HG03342 (cell line): ENCODE data around the gene NKX1-1.
"Not testable (repeated sequence)": the region's sequence is repeated elsewhere in the genome, so short reads cannot be mapped to it uniquely, and the experiment has no call there.

ENCODE experiments used
- ATAC-seq: cut with Tn5 transposase; IDR thresholded peaks from one replicate; pipeline ENCODE4 v1.9.1; 2021; ENCODE audit warnings: mild to moderate bottlenecking, moderate library complexity; ENCODE audit not compliant: unreplicated experiment

Gene NKX1-1

DNA sequence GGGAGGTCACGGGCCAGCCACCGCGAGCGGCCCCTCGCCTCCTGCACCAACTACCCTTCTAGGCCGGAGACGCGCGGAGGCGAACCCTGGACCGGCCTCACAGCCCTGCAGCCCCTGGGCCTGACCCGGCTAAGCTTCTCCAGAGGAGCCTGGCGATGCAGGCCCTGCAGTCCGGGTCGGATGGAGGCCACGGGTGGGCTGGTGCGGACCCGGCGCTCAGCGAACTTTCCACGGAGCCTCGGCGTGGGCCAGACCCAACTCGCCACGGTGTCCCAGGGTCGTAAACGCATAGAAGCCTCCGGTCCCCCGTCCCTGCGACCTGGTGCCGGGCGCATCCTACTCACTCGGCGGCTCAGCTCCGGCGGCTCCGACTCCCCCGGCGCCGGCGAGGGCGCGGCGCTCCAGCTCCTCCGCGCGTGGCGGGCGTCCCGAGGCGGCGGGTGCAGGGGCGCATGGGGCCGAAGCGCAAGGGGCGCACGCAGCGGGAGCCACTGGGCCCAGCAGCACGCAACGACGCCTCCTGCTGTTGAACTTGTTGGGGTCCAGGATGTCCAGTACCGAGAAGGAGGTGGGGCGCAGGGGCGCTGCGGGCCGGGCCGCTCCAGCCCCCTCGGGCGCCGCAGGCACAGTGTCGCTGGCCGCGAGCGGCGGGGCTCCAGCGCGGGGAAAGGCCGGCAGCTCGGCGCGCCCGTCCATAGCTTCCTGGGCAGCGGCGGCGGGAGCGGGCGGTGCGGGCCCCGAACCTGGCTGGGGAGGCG, 427 bp downstream of the NKX1-1 start:
- no peak for ATAC-seq

- ATAC-seq = no peak
These were observed 997 bp downstream of the NKX1-1 start for GRCh38 chr4:1405254-1405635.

DNA sequence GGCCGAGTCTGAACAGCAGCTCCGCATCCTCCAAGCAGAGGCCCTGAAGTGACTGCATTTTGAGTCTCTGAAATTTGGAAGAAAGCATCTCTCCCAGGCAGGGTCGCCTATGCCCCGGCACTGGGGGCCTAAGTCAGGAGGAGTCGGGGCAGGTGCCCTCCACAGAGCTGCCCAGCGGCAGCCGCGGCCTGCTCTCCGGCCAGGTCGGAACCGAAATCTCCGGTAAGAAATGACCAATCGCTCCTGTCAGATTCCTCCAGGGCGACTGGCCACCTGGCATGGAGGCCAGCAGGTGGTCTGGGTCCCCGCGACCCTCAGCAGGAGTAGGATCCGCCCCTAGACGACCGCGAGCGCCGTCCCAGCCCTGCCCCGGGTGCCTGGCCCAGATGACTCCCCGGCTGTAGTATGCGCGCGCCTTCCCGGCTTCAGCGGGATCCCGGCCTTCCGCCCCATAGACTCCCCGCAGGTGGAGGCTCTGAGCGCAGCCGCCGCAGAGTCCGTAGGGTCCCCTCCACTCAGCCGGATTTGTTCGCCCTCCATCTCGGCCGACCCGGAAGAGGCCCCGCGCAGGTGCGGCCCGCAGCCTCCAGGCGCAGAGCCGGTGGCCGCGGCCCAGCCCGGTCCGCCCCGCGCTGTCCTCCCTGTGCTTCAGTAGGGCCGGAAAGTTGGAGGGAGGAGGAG, 1.5 kb downstream of the NKX1-1 start:
- no peak for ATAC-seq

DNA sequence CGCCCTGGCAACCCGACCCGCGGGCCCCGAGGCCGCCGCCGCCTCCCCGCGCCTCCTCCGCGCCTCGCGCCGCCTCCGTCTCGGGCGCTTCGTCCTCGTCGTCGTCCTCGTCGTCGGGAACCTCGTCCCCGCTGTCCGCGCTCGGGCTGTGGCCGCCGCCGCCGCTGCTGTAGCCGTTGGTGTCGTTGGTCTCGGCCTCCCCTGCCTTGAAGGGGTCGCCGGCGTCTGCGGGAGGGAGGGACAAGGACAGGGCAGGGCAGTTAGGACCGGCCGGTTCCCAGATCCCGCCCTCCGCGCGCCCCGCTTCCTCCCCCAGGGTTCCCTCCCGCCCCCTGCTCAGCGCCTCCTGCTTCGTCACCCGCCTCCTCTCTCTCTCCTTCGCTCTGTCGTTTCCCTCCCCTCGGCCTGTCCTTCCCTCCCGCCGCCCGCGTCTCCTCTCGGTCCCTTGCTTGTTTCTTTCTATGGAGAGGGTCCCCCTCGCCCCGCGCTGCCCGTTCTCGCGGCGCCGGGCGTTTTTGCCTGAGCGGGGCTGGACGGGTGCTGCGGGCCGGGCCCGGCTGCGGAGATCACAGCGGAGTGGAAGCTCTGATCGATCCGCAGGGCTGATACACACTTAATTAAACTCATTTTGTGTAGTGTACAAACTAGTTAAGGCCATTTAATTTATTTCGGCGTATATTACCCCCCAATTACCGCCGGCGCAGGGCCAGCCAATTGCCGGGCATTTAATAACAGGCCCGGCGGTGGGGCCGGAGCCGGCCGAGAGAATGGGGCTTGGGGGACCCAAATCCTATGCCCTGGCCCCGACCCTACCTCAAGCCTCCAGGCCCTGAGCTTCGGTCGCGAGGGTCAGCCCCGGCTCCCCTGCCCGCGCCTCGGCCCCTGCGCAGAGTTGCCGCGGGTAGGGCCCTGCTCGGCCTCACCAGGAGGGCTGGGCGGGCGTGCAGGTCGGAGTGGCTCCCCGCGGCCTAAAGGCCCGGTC, 2.4 kb downstream of the NKX1-1 start:
- ATAC-seq = no peak

GRCh38 chr4:1403177-1403583, 3.1 kb downstream of the NKX1-1 start:
- no peak for ATAC-seq

GRCh38 chr4:1402516-1403091, 3.6 kb downstream of the NKX1-1 start:
- ATAC-seq = no peak

DNA sequence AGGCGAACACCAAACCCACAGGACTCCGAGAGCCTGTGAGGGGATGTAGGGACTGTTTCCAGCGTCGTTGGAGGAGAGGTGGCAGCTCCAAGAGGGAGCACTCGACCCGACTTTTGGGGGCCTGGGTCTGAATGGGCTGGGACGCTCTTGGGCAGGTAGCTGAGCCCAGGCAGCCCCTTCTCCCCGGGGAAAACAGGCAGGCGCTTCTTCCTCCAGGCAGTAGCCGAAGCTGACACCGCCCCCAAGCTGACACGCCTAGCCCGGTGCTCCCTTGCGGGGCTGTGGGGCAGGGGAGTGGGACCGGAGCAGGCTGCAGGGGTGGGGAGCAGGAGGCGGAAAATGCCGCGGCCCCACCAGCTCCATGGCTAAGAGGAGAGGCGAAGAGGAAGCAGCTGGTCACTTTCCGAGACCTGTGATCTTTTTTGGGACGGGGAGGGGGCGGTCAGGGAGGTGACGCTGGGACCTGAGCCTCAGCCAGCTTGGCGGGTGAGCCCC, 4.2 kb downstream of the NKX1-1 start:
- no peak for ATAC-seq

- no peak for ATAC-seq
These were observed 4.7 kb downstream of the NKX1-1 start for GRCh38 chr4:1401409-1402020.

- no peak for ATAC-seq
These were observed 5.3 kb downstream of the NKX1-1 start for GRCh38 chr4:1400831-1401408.

GRCh38 chr4:1400191-1400805, 5.9 kb downstream of the NKX1-1 start:
- no peak for ATAC-seq

DNA sequence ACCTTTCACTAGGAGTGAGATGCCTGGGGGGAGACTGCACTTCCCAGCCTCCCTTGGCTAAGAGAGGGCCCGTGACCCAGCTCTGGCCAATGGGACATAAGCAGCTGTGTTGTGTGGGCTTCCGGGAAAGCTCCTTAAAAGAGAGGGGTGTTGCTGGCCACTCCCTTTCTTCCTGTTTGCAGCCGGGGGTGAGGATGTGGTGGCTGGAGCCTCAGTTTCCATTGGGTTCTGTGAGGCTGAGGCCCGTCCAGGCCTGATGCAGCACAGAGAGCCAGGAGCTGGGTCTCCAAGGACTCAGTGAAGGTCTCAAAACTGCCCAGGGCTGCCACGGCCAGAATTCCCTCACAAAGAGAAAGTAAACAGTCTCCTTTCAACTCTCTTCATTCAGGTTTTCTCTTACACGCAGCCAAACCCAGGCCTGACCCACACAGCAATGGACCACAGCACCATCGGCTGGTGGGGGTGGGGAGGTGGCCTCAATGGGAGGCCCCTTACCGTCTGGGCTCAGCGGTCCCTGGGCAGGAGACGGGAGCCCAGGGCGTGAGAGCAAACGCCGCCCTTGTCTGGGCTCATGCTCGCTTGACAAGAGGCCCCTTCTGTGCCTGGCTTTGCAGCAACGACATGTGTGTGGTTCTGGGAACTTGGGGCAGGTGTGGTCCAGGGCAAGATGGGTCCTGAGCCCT, 6.6 kb downstream of the NKX1-1 start:
- no peak for ATAC-seq

GRCh38 chr4:1398681-1399507, 7.3 kb downstream of the NKX1-1 start:
- ATAC-seq = no peak

DNA sequence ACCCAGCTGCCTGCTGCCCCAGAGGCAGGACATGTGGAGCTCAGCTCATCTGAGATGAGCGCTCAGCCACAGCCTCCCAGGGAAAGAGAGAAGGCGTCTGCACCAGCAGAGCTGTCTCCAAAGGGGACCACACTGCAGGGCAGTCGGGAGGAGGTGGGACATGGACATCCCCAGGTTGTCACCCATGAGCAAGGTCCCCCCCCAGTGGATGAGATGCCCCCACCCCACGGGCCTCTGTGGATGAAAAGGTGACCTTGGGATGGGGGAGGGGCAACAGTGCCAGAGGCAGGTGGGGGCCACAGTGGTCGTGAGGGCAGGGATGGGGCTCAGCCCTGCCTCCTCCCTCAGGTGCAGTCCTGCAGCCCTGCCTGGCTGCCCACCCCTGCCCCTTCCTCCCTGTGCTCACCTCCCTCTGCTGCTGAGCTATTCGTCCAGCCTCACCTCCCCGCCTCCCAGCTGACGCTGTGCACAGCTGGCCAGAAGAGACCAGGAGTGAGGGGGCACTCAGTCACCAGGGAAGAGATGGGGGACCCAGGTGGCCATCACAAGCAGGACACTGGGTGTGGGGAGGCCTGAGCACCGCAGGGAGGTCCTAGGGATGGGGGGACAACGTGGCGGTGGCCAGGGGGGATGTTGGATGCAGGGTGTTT, 9.3 kb downstream of the NKX1-1 start:
- ATAC-seq = no peak

DNA sequence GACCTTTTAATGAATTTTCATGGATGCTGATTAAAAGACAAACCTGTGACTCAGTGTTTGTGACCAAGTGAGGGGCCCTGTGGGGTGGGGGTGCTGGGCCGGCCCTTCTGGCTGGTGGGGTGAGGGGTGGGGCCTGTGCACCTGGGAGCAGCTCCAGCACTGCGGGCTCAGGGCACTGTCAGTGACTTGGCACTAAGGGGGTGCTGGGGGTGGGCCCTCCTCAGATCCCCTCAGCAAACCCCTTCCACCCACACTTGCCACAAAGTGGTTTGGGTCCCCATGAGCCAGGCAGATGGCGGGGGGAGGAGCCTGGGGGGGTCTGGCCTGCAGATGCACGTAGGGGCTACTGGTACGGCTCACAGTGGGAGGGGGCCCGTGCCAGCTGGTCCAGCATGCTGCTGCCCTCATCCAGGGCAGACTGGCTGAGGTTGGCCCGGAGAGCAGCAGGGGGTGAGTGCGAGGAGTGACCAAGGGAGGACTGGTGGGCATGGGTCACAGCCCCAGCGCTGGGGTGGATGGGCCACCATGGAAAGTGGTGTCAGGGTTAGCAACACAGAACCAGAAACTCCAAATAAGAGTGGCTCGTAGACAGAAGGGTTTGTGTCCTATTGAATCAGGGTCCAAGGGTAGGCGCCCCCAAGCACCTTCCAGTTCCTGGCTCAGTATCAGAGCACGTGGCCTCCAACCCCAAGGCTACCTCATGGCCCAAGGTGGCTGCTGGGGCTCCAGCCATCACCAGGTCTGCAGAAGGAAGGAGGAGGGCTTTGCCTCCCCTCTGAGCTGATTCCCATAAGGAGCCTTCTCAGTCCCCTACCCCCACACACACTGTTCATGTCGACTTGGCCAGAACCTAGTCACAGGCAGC, 10.1 kb downstream of the NKX1-1 start:
- ATAC-seq = no peak

DNA sequence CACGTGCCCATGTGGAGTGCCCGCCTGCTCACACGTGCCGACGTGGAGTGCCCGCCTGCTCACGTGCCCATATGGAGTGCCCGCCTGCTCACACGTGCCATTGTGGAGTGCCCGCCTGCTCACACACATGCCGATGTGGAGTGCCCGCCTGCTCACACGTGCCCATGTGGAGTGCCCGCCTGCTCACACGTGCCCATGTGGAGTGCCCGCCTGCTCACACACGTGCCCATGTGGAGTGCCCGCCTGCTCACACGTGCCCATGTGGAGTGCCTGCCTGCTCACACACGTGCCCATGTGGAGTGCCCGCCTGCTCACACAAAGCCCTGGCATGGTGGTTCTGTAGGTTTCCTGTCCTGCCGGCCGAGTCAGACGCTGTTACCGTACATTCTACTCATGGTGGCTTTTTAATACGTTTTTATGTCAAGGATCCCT, 10.8 kb downstream of the NKX1-1 start:
- not testable (repeated sequence) for ATAC-seq

GRCh38 chr4:1394554-1395388, 11.5 kb downstream of the NKX1-1 start:
- not testable (repeated sequence) for ATAC-seq
